NT2/D1 (cell line): ENCODE measurements around the gene CD68.
"Not testable (repeated sequence)": the region's sequence is repeated elsewhere in the genome, so short reads cannot be mapped to it uniquely, and the experiment has no call there.

ENCODE experiments used
- DNase-seq: peaks from one replicate; pipeline ENCODE4 v3.0.0-alpha.2; 2011; ENCODE audit warnings: low read depth, low spot score
- H3K27me3 ChIP-seq: 2 replicates; pipeline ENCODE4 v1.6.0; 2011; ENCODE audit warnings: mild to moderate bottlenecking; ENCODE audit not compliant: insufficient read length, insufficient read depth
- H3K36me3 ChIP-seq: 2 replicates; pipeline ENCODE4 v1.6.1; 2011; ENCODE audit warnings: mild to moderate bottlenecking, low read length, mixed read lengths; ENCODE audit not compliant: insufficient read depth, insufficient read length
- H3K4me1 ChIP-seq: 2 replicates; pipeline ENCODE4 v1.5.1; 2011; ENCODE audit not compliant: insufficient read depth, insufficient read length
- H3K4me3 ChIP-seq: 2 replicates; pipeline ENCODE4 v1.5.1; 2011; ENCODE audit warnings: low read depth; ENCODE audit not compliant: insufficient read length
- H3K9ac ChIP-seq: 2 replicates; pipeline ENCODE4 v1.6.0; 2011; ENCODE audit warnings: low read depth; ENCODE audit not compliant: insufficient read length
- H3K9me3 ChIP-seq: 2 replicates; pipeline ENCODE4 v1.5.1; 2011; ENCODE audit warnings: mild to moderate bottlenecking, low read length; ENCODE audit not compliant: insufficient read depth
- SUZ12 ChIP-seq: IDR thresholded peaks from 2 replicates; pipeline ENCODE4 v1.6.1; 2011; ENCODE audit not compliant: insufficient read length, insufficient read depth; ENCODE audit errors: extremely low read depth
- YY1 ChIP-seq: IDR thresholded peaks from 2 replicates; pipeline ENCODE4 v1.6.1; 2011; ENCODE audit not compliant: insufficient read length, insufficient read depth
- ZNF274 ChIP-seq: IDR thresholded peaks from 2 replicates; pipeline ENCODE4 v1.6.1; 2011; ENCODE audit warnings: mild to moderate bottlenecking, low read depth, low read length

Gene CD68

GRCh38 chr17:7612294-7612640 lies 32.8 kb downstream of the CD68 start:
- no peaks in the 10 kb centered on the region for H3K9me3 ChIP-seq
- no peaks in the 10 kb centered on the region for H3K27me3 ChIP-seq
- no peak for DNase-seq
- no peaks in the 10 kb centered on the region for H3K4me1 ChIP-seq
- TF ChIP-seq SUZ12 = no peak
- H3K9ac ChIP-seq = no peak overlapping the region
- H3K4me3 ChIP-seq = no peak overlapping the region
- peaks cover 36% of the 10 kb centered on the region for H3K36me3 ChIP-seq

- no peaks in the 10 kb centered on the region for H3K9me3 ChIP-seq
- DNase-seq = no peak
- no peak for TF ChIP-seq ZNF274
- TF ChIP-seq SUZ12 = no peak
- TF ChIP-seq YY1 = no peak
- no peaks in the 10 kb centered on the region for H3K27me3 ChIP-seq
- H3K36me3 ChIP-seq = peaks cover 27% of the 10 kb centered on the region
- H3K9ac ChIP-seq = peak overlapping the region; percentile 80
- H3K4me3 ChIP-seq = peak overlapping the region; percentile 74
- H3K4me1 ChIP-seq = no peaks in the 10 kb centered on the region
Measured at GRCh38 chr17:7613769-7614424, 34.5 kb downstream of the CD68 start.

GRCh38 chr17:7614425-7615264 lies 35.2 kb downstream of the CD68 start, which contains the start of gene FXR2:
Gene FXR2, minus strand, starts transcription at chr17:7614897. Its CDS starts 365 bp downstream, at chr17:7614532.
- TF ChIP-seq SUZ12 = no peak
- TF ChIP-seq YY1 = no peak
- no peak for TF ChIP-seq ZNF274

GRCh38 chr17:7615265-7615747 lies 35.9 kb downstream of the CD68 start:
- no peak overlapping the region for H3K9ac ChIP-seq
- no peak for DNase-seq
- H3K9me3 ChIP-seq = no peaks in the 10 kb centered on the region
- TF ChIP-seq ZNF274 (no peak), SUZ12 (no peak), YY1 (no peak)
- peaks cover 16% of the 10 kb centered on the region for H3K36me3 ChIP-seq
- no peaks in the 10 kb centered on the region for H3K27me3 ChIP-seq
- no peak overlapping the region for H3K4me3 ChIP-seq
- no peaks in the 10 kb centered on the region for H3K4me1 ChIP-seq

More at GRCh38 chr17:7614425-7615264, 35.2 kb downstream of the CD68 start, which contains the start of gene FXR2:
- H3K4me1 ChIP-seq = no peaks in the 10 kb centered on the region
- H3K9ac ChIP-seq = peak within 1 kb of the TSS; percentile 80
- peak within 1 kb of the TSS; percentile 74 for H3K4me3 ChIP-seq
- peaks cover 20% of the 10 kb centered on the region for H3K36me3 ChIP-seq
- H3K27me3 ChIP-seq = no peaks in the 10 kb centered on the region
- DNase-seq = peak; percentile 98
- no peaks in the 10 kb centered on the region for H3K9me3 ChIP-seq

GRCh38 chr17:7618608-7619007 lies 39.2 kb downstream of the CD68 start:
- no peak for TF ChIP-seq YY1
- TF ChIP-seq ZNF274 = no peak
- no peak for TF ChIP-seq SUZ12
- Histone ChIP-seq H3K9me3 (no peaks in the 10 kb centered on the region), H3K36me3 (no peaks in the 10 kb centered on the region), H3K27me3 (no peaks in the 10 kb centered on the region), H3K4me3 (no peak overlapping the region), H3K9ac (no peak overlapping the region), H3K4me1 (no peaks in the 10 kb centered on the region)
- DNase-seq = no peak

- no peaks in the 10 kb centered on the region for H3K9me3 ChIP-seq
- no peak overlapping the region for H3K9ac ChIP-seq
- H3K27me3 ChIP-seq = no peaks in the 10 kb centered on the region
- TF ChIP-seq SUZ12 (no peak), YY1 (no peak), ZNF274 (no peak)
- no peaks in the 10 kb centered on the region for H3K4me1 ChIP-seq
- no peak overlapping the region for H3K4me3 ChIP-seq
- H3K36me3 ChIP-seq = no peaks in the 10 kb centered on the region
- no peak for DNase-seq
Measured at GRCh38 chr17:7620835-7621234, 41.4 kb downstream of the CD68 start.

- H3K9ac ChIP-seq = no peak overlapping the region
Measured at GRCh38 chr17:7623661-7624060, 44.2 kb downstream of the CD68 start.

GRCh38 chr17:7625749-7626148 lies 46.3 kb downstream of the CD68 start:
- H3K27me3 ChIP-seq, H3K4me3 ChIP-seq, H3K9ac ChIP-seq, H3K4me1 ChIP-seq, DNase-seq, H3K9me3 ChIP-seq, H3K36me3 ChIP-seq: not testable (repeated sequence)

More at GRCh38 chr17:7623661-7624060, 44.2 kb downstream of the CD68 start:
- TF ChIP-seq YY1 = no peak
- no peak for TF ChIP-seq ZNF274
- no peak for TF ChIP-seq SUZ12
- no peak for DNase-seq
- Histone ChIP-seq H3K36me3 (peaks cover 2% of the 10 kb centered on the region), H3K9me3 (no peaks in the 10 kb centered on the region), H3K27me3 (no peaks in the 10 kb centered on the region), H3K4me3 (no peak overlapping the region), H3K4me1 (no peaks in the 10 kb centered on the region)
